ENCODE data around the gene SNX10.

Gene SNX10

DNA sequence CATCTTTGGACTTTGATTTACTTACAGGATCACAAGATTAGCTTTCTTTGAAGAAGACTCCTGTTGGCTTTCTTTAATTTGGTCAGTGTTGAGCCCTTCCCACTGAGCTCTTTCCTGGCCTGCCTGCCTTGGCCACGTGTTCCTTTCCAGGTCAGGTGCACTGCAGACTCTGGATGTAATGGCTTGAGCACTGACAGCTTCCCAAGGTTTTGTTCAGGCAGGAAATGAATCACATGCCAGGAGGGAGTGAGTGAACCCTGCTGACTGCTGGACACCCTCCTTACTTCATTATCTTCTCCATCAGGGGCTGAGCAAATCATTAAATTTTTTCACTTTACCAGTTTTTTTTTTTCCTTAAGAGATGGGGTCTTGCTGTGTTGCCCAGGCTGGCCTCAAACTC lies 29.8 kb downstream of the SNX10 start:
- DNase-seq (ENCODE audit: low read depth) = no peak
- TF ChIP-seq, protein P1, sequence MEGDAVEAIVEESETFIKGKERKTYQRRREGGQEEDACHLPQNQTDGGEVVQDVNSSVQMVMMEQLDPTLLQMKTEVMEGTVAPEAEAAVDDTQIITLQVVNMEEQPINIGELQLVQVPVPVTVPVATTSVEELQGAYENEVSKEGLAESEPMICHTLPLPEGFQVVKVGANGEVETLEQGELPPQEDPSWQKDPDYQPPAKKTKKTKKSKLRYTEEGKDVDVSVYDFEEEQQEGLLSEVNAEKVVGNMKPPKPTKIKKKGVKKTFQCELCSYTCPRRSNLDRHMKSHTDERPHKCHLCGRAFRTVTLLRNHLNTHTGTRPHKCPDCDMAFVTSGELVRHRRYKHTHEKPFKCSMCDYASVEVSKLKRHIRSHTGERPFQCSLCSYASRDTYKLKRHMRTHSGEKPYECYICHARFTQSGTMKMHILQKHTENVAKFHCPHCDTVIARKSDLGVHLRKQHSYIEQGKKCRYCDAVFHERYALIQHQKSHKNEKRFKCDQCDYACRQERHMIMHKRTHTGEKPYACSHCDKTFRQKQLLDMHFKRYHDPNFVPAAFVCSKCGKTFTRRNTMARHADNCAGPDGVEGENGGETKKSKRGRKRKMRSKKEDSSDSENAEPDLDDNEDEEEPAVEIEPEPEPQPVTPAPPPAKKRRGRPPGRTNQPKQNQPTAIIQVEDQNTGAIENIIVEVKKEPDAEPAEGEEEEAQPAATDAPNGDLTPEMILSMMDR (conservative IDR thresholded peaks at IDR 0.05; ENCODE audit: low read depth, low read length) = no peak
- no peak overlapping the region for H3K4me3 ChIP-seq (ENCODE audit: low read depth, low read length)

DNA sequence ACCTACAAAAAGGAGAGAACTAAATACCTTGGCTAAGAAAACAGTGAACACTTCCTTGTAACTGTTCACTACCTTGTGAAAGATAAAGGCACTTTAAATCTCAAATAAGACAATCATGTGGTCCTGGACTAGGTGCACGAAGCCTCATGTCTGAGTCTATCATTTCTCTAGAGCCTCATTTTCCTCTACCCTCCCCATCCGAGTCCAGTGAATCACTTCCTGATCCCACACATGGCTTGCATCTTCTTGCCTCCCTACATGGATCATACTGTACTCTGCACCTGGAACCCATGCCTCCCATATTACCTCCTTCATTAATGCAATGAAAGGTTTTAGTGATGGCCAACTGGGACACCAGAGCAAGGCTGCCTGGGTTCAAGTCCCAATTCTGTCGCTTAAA lies 34.5 kb downstream of the SNX10 start:
- TF ChIP-seq, protein P1 (conservative IDR thresholded peaks at IDR 0.05; ENCODE audit: low read depth, low read length) = no peak
- no peak overlapping the region for H3K4me3 ChIP-seq (ENCODE audit: low read depth, low read length)
- no peak for DNase-seq (ENCODE audit: low read depth)

DNA sequence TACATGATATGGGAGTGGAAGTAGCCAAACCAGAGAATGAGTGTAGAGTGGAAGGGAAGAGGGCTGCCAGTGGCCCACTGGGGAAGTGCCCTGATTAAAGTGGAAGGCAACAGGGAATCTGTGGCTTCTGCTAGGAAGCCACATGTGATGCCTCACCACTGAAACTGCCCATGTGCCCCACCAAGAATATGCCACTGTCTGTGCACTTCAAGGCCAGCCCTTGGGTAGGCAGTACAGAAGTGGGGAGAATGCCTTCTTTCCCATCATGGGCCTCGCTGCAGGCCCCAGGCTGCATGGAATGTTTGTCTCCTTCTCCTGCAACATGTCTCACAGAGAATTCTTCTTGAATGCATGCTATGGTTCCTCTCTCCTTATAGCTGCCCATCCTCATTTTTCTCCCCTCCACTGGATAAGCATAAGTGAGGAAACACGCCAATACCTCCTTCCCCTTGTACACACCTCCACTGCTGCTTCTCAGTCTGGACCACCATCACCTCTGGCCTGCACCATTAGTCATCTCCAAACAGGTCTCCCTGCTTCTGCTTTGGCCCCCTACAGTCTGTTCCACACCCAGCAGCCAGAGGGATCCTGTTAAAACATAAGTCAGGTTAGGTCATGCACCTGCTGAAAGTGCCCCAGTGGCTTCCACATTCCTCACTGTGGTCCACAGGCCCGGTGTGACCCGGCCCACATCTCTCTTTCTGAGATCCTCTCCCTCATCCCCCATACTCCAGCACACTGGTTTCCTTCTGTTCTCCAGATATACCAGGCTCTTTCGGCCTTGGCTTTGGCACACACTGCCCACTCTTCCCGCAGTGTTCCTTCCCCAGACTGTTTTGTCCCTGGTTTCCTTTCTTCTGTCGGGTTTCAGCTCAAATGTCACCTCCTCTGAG lies 37.1 kb downstream of the SNX10 start:
- no peak for DNase-seq (ENCODE audit: low read depth)
- TF ChIP-seq, protein P1 (conservative IDR thresholded peaks at IDR 0.05; ENCODE audit: low read depth, low read length) = no peak
- no peak overlapping the region for H3K4me3 ChIP-seq (ENCODE audit: low read depth, low read length)

DNA sequence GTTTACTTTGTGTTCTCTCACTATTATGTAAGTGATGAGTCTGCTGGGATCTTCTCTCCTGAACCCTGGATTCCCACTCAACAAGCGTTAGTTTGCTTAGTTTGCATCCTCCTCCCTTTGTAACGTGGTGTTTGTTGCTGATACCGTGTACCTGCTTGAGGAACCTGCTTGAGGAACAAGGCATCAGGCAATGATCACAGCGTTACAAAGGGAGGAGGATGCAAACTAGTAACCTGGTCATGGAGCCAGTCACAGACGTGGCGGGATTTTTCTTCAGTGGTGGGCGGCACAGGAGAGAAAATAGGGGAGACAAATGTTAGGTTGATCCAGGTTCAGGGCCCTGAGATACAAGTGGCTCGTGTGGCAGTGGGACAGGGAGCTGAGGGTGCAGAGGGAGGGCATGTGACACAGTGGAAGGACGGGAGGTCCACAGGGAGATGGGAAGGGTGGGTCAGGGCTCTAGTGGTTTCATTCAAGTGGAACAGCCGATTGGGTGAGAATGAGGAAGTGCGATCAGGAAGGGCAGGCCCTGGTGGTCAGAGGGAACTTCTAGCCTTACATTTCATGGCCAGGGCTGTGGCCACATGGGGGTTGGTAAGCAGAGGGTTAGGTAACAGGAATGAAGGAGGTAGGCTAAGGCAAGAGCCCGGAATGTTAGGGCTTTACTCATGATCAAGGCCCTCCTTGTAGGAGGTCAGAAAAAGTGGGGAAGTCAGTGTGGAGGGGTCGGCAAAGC lies 38.0 kb downstream of the SNX10 start:
- no peak overlapping the region for H3K4me3 ChIP-seq (ENCODE audit: low read depth, low read length)
- no peak for DNase-seq (ENCODE audit: low read depth)
- TF ChIP-seq, protein P1 (conservative IDR thresholded peaks at IDR 0.05; ENCODE audit: low read depth, low read length) = no peak

DNA sequence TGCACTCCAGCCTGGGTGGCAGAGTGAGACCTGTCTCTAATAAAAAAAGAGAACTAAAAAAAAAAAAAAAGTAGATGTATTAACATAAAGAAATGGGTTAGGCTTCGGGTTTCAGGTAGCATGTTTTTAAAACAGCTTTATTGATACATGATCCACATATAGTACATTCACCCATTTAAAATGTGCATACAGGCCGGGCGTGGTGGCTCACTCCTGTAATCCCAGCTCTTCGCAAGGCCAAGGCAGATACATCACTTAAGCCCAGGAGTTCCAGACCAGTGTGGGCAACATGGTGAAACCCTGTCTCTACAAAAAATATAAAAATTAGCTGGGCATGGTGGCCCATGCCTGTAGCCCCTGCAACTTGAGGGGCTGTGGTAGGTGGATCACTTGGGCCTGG lies 39.5 kb downstream of the SNX10 start:
- DNase-seq (ENCODE audit: low read depth) = no peak
- TF ChIP-seq, protein P1 (conservative IDR thresholded peaks at IDR 0.05; ENCODE audit: low read depth, low read length) = no peak
- H3K4me3 ChIP-seq (ENCODE audit: low read depth, low read length) = no peak overlapping the region

DNA sequence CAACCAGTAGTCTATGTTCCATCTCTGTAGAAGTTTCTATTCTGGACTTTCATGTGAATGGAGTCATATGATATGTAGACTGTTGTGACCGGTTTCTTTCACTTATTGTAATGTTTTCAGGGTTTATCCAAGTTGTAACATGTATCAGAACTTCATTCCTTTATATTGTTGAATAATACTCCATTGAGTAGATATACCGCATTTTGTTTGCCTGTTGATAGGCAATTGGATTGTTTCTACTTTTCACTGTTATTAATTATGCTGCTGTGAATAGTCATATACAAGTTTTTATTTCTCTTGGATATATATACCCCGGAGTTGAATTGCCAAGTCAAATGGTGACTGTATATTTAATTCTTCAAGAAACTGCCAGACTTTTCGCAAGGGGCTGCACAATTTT lies 40.1 kb downstream of the SNX10 start:
- no peak overlapping the region for H3K4me3 ChIP-seq (ENCODE audit: low read depth, low read length)
- no peak for DNase-seq (ENCODE audit: low read depth)
- TF ChIP-seq, protein P1 (conservative IDR thresholded peaks at IDR 0.05; ENCODE audit: low read depth, low read length) = no peak
